Suprapubic skin (tissue), 4 donors: ENCODE data around the gene ODF2L.
"Not testable (repeated sequence)": the region's sequence is repeated elsewhere in the genome, so short reads cannot be mapped to it uniquely, and the experiment has no call there.

Source experiments
- CTCF ChIP-seq, 2 donors: fragments of 200-600 bp in 1 of 2; fragments of 450-650 bp in 1 of 2; sonication (generic) in 1 of 2; IDR thresholded peaks; one replicate each; pipeline ENCODE4 v1.5.1; 2016 to 2019; ENCODE audit warnings: antibody characterized with exemption in 2 of 2, mild to moderate bottlenecking in 1 of 2, moderate library complexity in 1 of 2
- POLR2A ChIP-seq, 2 donors: fragments of 450-650 bp; IDR thresholded peaks; one replicate each; pipeline ENCODE4 v1.6.1; 2017; ENCODE audit warnings: antibody characterized with exemption in 2 of 2, mild to moderate bottlenecking in 2 of 2, moderate library complexity in 2 of 2
- POLR2AphosphoS5 ChIP-seq, 3 donors: sonication (generic); formaldehyde crosslinking; IDR thresholded peaks; one replicate each; pipeline ENCODE4 v1.6.1; 2017; ENCODE audit warnings: antibody characterized with exemption in 3 of 3

- not testable (repeated sequence) for TF ChIP-seq CTCF, POLR2AphosphoS5, POLR2A (IDR thresholded peaks at IDR 0.05)
Observed at GRCh38 chr1:86350230-86350629, 45.9 kb downstream of the ODF2L start.
